Measurements from ENCODE around the gene PRPF8.
"Not testable (repeated sequence)": the region's sequence is repeated elsewhere in the genome, so short reads cannot be mapped to it uniquely, and the experiment has no call there.

PRPF8 gene

GRCh38 chr17:1673041-1673785 is 11.5 kb downstream of the PRPF8 start:
- DNase-seq (no peak), ATAC-seq (no peak)
- no peaks in the 10 kb centered on the region for H3K9me3 Mint-ChIP-seq
- no peak overlapping the region for H3K27ac Mint-ChIP-seq
- peaks cover 16% of the 10 kb centered on the region for H3K4me1 Mint-ChIP-seq
- no peaks in the 10 kb centered on the region for H3K27me3 Mint-ChIP-seq
- no peak overlapping the region for H3K4me3 Mint-ChIP-seq

- not testable (repeated sequence) for H3K9me3 Mint-ChIP-seq, H3K4me3 Mint-ChIP-seq, ATAC-seq, DNase-seq, H3K27me3 Mint-ChIP-seq, H3K4me1 Mint-ChIP-seq
- H3K27ac Mint-ChIP-seq: peak overlapping the region in 1 of 2 donors; percentile 27
Measured at GRCh38 chr17:1663934-1664333, 20.7 kb downstream of the PRPF8 start.

GRCh38 chr17:1661045-1661444 is 23.6 kb downstream of the PRPF8 start:
- no peak overlapping the region for H3K27ac Mint-ChIP-seq
- H3K4me3 Mint-ChIP-seq: no peak overlapping the region
- no peaks in the 10 kb centered on the region for H3K9me3 Mint-ChIP-seq
- no peaks in the 10 kb centered on the region for H3K4me1 Mint-ChIP-seq
- ATAC-seq: no peak
- no peak for DNase-seq
- no peaks in the 10 kb centered on the region for H3K27me3 Mint-ChIP-seq

GRCh38 chr17:1658100-1658499 is 26.6 kb downstream of the PRPF8 start:
- H3K27ac Mint-ChIP-seq: no peak overlapping the region
- H3K4me1 Mint-ChIP-seq: peaks cover 3% of the 10 kb centered on the region
- H3K4me3 Mint-ChIP-seq: no peak overlapping the region
- H3K27me3 Mint-ChIP-seq: no peaks in the 10 kb centered on the region
- ATAC-seq: no peak
- no peaks in the 10 kb centered on the region for H3K9me3 Mint-ChIP-seq
- DNase-seq: no peak

- no peaks in the 10 kb centered on the region for H3K9me3 Mint-ChIP-seq
- peak overlapping the region in 1 of 2 donors; percentile 27 for H3K27ac Mint-ChIP-seq
- H3K4me3 Mint-ChIP-seq: no peak overlapping the region
- ATAC-seq: no peak
- H3K4me1 Mint-ChIP-seq: peaks cover 31% of the 10 kb centered on the region
- no peak for DNase-seq
- H3K27me3 Mint-ChIP-seq: no peaks in the 10 kb centered on the region
Measured at GRCh38 chr17:1653735-1654134, 30.9 kb downstream of the PRPF8 start.

- not testable (repeated sequence) for H3K27me3 Mint-ChIP-seq, H3K27ac Mint-ChIP-seq, ATAC-seq, H3K9me3 Mint-ChIP-seq, DNase-seq, H3K4me3 Mint-ChIP-seq
- peaks cover 39% of the 10 kb centered on the region for H3K4me1 Mint-ChIP-seq
Measured at GRCh38 chr17:1652794-1653193, 31.9 kb downstream of the PRPF8 start.

- Mint-ChIP-seq H3K4me1 (peaks cover 49% of the 10 kb centered on the region), H3K27ac (no peak overlapping the region), H3K9me3 (no peaks in the 10 kb centered on the region), H3K4me3 (no peak overlapping the region), H3K27me3 (no peaks in the 10 kb centered on the region)
- DNase-seq (no peak), ATAC-seq (no peak)
Measured at GRCh38 chr17:1651559-1651844, 33.2 kb downstream of the PRPF8 start.

GRCh38 chr17:1650731-1651558 is 33.7 kb downstream of the PRPF8 start:
- Mint-ChIP-seq H3K4me3 (no peak overlapping the region), H3K4me1 (peaks cover 55% of the 10 kb centered on the region), H3K9me3 (no peaks in the 10 kb centered on the region), H3K27ac (no peak overlapping the region), H3K27me3 (no peaks in the 10 kb centered on the region)
- ATAC-seq: no peak
- DNase-seq: no peak

GRCh38 chr17:1649844-1650501 is 34.7 kb downstream of the PRPF8 start, which contains the start of gene RILP:
TSS of gene RILP (minus strand) at chr17:1649866. CDS start at chr17:1649804, 62 bp downstream.
- DNase-seq: no peak
- peak; percentile 20 for ATAC-seq
- Mint-ChIP-seq H3K9me3 (no peaks in the 10 kb centered on the region), H3K27ac (peak within 1 kb of the TSS in 1 of 2 donors; percentile 63), H3K4me3 (peak within 1 kb of the TSS; percentile 69 to 89), H3K4me1 (peaks cover 65% of the 10 kb centered on the region), H3K27me3 (no peaks in the 10 kb centered on the region)

- H3K4me1 Mint-ChIP-seq: peaks cover 72% of the 10 kb centered on the region
- DNase-seq (peak; percentile 95 to 96), ATAC-seq (peak; percentile 82)
- peak overlapping the region; percentile 69 to 89 for H3K4me3 Mint-ChIP-seq
- H3K27ac Mint-ChIP-seq: peak overlapping the region in 1 of 2 donors; percentile 63
- H3K27me3 Mint-ChIP-seq: no peaks in the 10 kb centered on the region
- no peaks in the 10 kb centered on the region for H3K9me3 Mint-ChIP-seq
Measured at GRCh38 chr17:1648963-1649843, 35.5 kb downstream of the PRPF8 start.

GRCh38 chr17:1648173-1648962 is 36.3 kb downstream of the PRPF8 start:
- H3K27ac Mint-ChIP-seq: no peak overlapping the region
- DNase-seq (no peak), ATAC-seq (peak; percentile 29)
- H3K9me3 Mint-ChIP-seq: no peaks in the 10 kb centered on the region
- H3K27me3 Mint-ChIP-seq: no peaks in the 10 kb centered on the region
- H3K4me3 Mint-ChIP-seq: peak overlapping the region; percentile 69 to 89
- H3K4me1 Mint-ChIP-seq: peaks cover 77% of the 10 kb centered on the region

GRCh38 chr17:1647802-1648171 is 36.9 kb downstream of the PRPF8 start:
- no peaks in the 10 kb centered on the region for H3K9me3 Mint-ChIP-seq
- H3K27me3 Mint-ChIP-seq: no peaks in the 10 kb centered on the region
- DNase-seq: no peak
- no peak overlapping the region for H3K27ac Mint-ChIP-seq
- peaks cover 71% of the 10 kb centered on the region for H3K4me1 Mint-ChIP-seq
- no peak for ATAC-seq
- peak overlapping the region; percentile 69 to 89 for H3K4me3 Mint-ChIP-seq

GRCh38 chr17:1646199-1646875 is 38.3 kb downstream of the PRPF8 start:
- no peak overlapping the region for H3K27ac Mint-ChIP-seq
- no peak overlapping the region for H3K4me3 Mint-ChIP-seq
- ATAC-seq (no peak), DNase-seq (no peak)
- no peaks in the 10 kb centered on the region for H3K27me3 Mint-ChIP-seq
- H3K4me1 Mint-ChIP-seq: peaks cover 64% of the 10 kb centered on the region
- H3K9me3 Mint-ChIP-seq: no peaks in the 10 kb centered on the region
